GM12801 (cell line): Measurements from ENCODE around the gene LEFTY2.

Source experiments
- TF ChIP-seq, protein P1 (sequence below): IDR thresholded peaks from one replicate; pipeline ENCODE4 v1.5.1; 2011; ENCODE audit warnings: control low read depth; ENCODE audit not compliant: insufficient read length; ENCODE audit errors: extremely low read depth

The LEFTY2 gene

DNA sequence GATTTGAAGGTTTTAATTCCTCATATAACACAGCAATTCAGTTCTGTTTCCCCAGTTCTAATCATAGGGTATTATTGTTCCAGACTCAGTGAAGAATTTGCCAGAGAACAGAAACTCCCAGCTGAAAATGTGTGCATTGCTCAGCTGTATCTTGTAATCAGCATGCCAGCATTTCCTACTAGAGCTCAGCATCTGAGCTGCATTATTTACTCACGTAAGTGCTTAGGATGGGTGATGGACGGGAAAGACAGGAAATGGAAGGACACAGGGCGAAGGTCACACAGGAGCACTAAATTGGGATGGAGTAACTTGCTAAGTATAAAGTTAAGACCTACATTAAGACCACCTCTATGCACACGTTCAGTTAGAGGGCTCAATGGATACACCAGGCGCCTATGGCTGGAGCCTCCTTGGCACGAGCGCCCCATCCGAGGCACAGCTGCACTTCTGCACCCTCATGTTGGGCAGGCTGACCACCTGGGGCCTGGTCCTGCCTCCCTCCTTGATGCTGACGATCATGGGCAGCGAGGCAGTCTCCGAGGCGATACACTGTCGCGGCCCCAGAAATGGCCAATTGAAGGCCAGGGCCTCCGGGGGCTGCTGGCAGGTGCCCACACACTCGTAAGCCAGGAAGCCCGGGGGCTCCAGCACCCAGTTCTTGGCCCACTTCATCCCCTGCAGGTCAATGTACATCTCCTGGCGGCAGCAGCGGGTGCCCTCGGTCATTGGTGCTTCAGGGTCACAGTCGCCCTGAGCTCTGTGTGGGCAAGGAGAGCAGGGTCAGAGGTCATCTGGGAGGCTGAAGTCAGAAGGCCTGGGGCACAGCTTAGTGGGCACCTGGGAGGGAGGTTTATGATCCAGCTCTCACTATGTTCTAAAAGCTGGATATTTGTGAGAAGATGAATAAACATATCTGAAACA is 3.7 kb downstream of the LEFTY2 start:
- TF ChIP-seq, protein P1, sequence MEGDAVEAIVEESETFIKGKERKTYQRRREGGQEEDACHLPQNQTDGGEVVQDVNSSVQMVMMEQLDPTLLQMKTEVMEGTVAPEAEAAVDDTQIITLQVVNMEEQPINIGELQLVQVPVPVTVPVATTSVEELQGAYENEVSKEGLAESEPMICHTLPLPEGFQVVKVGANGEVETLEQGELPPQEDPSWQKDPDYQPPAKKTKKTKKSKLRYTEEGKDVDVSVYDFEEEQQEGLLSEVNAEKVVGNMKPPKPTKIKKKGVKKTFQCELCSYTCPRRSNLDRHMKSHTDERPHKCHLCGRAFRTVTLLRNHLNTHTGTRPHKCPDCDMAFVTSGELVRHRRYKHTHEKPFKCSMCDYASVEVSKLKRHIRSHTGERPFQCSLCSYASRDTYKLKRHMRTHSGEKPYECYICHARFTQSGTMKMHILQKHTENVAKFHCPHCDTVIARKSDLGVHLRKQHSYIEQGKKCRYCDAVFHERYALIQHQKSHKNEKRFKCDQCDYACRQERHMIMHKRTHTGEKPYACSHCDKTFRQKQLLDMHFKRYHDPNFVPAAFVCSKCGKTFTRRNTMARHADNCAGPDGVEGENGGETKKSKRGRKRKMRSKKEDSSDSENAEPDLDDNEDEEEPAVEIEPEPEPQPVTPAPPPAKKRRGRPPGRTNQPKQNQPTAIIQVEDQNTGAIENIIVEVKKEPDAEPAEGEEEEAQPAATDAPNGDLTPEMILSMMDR: no peak

DNA sequence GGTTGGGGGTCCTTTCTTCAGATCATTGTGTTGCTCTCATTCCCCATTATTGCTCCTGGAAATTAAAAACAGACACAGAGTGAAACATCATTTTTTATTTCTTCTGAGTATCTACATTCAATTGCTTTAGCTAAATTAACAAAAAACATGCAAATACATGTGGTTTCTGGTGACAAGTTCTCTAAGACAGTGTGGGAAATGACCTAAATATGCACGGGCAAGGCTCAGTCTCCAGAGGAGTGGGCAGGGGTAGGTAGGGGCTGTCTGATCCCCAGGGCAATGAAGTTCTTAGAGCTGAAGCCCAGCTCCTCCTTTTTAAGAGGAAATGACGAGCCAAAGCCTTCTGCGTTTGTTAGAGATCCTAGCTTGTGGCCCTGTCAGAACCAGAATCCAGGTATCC is 4.5 kb downstream of the LEFTY2 start:
- TF ChIP-seq, protein P1: no peak

DNA sequence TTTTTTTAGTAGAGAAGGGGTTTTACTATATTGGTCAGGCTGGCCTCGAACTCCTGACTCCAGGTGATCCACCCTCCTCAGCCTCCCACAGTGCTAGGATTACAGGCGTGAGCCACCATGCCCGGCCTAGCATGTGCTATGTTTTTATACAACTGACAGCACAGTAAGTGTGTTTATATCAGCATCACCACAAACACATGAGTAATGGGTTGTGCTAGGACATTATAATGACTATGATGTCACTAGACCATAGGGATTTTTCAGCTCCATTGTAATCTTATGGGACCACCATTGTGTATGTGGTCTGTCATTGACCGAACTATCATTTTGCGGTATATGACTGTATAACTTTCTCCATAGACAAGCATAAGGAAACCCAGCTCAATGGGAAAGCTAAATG is 6.3 kb downstream of the LEFTY2 start:
- TF ChIP-seq, protein P1: no peak

DNA sequence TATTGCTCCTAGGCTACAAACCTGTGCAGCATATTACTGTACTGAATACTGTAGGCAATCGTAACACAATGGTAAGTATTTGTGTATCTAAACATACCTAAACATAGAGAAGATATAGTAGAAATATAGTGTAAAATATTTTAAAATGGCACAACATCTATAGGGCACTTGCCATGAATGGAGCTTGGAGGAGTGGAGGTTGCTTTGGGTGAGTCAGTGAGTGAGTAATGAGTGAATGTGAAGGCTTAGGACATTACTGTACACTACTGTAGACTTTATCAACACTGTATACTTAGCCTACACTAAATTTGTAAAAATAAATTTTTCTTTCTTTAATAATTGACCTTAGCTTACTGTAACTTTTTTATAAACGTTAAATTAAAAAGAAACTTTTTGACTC is 7.9 kb downstream of the LEFTY2 start:
- TF ChIP-seq, protein P1: no peak

DNA sequence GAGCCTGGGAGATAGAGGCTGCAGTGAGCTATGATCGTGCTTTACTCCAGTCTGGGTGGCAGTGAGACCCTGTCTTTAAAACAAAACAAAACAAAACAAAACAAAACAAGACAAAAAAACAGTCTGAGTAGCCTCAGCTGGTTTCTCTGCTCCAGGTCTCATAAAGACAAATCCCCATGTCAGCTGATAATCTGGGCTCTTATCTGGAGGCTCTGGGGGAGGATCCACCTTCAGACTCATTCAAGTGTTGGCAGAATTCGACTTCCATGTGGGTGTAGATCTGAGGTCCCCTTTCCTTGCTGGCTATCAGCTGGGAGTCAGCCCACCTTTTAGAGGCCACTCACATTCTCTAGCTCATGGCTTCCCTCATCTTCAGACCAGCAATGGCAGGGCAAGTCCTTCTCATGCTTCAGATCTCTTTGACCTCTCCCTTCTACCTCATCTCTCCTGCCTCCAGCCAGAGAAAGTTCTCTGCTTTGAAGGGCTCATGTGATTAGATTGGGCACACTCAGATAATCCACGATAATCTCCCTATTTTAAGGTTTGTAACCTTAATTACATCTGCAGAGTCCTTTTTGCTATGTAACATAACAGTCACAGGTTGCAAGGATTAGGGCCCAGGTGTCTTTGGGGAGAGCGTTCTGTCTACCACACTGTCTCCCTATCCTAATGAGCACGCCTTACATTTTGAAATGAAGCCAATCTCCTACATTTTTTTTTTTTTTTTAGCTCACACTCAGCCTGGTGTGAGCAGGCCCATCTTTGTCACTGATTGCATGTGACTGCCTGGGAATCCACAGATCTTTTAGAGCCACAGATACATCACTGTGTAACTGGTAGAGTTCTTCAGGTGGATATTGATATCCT is 9.5 kb downstream of the LEFTY2 start:
- TF ChIP-seq, protein P1: no peak

DNA sequence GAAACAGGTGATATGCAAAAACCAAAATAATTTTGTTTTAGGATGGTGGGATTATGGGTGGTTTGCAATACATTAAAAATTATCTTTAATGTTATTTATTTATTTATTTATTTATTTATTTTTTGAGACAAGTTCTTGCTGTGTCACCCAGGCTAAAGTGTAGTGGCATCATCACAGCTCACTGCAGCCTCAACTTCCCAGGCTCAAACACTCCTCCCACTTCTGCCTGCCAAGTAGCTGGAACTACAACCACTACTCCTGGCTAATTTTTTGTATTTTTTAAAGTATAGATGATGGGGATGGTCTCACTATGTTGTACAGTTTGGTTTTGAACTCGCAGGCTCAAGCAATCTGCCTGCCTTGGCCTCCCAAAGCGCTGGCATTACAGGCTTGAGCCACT is 10.5 kb downstream of the LEFTY2 start:
- TF ChIP-seq, protein P1: no peak
